Osteocyte (in vitro differentiated cells): ENCODE data around the gene RIN2. TPM values are rescaled to one million over a fixed set of nuclear protein-coding genes. Genes with fewer than 3 reads are reported as not detected.

ENCODE experiments used
- DNase-seq: peaks from one replicate; pipeline ENCODE4 v3.0.0; 2021; ENCODE audit warnings: mixed read lengths; ENCODE audit not compliant: unreplicated experiment; ENCODE audit errors: extremely low spot score
- H3K27ac Mint-ChIP-seq: one replicate; pipeline ENCODE4 v1.8.0; 2021; ENCODE audit warnings: mild to moderate bottlenecking, mixed read lengths; ENCODE audit not compliant: unreplicated experiment
- H3K27me3 Mint-ChIP-seq: one replicate; pipeline ENCODE4 v1.8.0; 2021; ENCODE audit warnings: mixed read lengths; ENCODE audit not compliant: unreplicated experiment
- H3K36me3 Mint-ChIP-seq: one replicate; pipeline ENCODE4 v1.8.0; 2021; ENCODE audit warnings: mixed read lengths; ENCODE audit not compliant: unreplicated experiment
- H3K4me1 Mint-ChIP-seq: one replicate; pipeline ENCODE4 v1.8.0; 2021; ENCODE audit warnings: mixed read lengths; ENCODE audit not compliant: unreplicated experiment
- H3K4me3 Mint-ChIP-seq: one replicate; pipeline ENCODE4 v1.8.0; 2021; ENCODE audit warnings: mild to moderate bottlenecking, moderate library complexity, mixed read lengths; ENCODE audit not compliant: unreplicated experiment
- H3K9me3 Mint-ChIP-seq: one replicate; pipeline ENCODE4 v1.8.0; 2021; ENCODE audit warnings: mixed read lengths; ENCODE audit not compliant: unreplicated experiment
- long read RNA-seq: library from polyadenylated mRNA; unstranded; transcript quantifications from one replicate; pipeline ENCODE4 v2.0.0, GENCODE V29; 2021
- total RNA-seq: library from RNA; stranded (reverse); gene quantifications from 2 replicates; pipeline ENCODE4 v1.2.1, GENCODE V29; 2021
- TF ChIP-seq, protein P1 (sequence below): fragments of 200-600 bp; sonication (generic); IDR thresholded peaks from 2 replicates; pipeline ENCODE4 v1.5.0; 2021; ENCODE audit warnings: antibody characterized with exemption, mild to moderate bottlenecking, moderate library complexity

Gene RIN2, protein sequence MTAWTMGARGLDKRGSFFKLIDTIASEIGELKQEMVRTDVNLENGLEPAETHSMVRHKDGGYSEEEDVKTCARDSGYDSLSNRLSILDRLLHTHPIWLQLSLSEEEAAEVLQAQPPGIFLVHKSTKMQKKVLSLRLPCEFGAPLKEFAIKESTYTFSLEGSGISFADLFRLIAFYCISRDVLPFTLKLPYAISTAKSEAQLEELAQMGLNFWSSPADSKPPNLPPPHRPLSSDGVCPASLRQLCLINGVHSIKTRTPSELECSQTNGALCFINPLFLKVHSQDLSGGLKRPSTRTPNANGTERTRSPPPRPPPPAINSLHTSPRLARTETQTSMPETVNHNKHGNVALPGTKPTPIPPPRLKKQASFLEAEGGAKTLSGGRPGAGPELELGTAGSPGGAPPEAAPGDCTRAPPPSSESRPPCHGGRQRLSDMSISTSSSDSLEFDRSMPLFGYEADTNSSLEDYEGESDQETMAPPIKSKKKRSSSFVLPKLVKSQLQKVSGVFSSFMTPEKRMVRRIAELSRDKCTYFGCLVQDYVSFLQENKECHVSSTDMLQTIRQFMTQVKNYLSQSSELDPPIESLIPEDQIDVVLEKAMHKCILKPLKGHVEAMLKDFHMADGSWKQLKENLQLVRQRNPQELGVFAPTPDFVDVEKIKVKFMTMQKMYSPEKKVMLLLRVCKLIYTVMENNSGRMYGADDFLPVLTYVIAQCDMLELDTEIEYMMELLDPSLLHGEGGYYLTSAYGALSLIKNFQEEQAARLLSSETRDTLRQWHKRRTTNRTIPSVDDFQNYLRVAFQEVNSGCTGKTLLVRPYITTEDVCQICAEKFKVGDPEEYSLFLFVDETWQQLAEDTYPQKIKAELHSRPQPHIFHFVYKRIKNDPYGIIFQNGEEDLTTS
- 47.0 and 55.5 TPM in 2 replicates for total RNA-seq
- long read RNA-seq, partial matches to known transcripts = 40 of 51 reads
- long read RNA-seq, other reads (novel, unspliced or antisense) = 11 of 51 reads

GRCh38 chr20:19758133-19758500, at the start of gene RIN2:
Gene RIN2, plus strand, starts transcription at chr20:19758258. Its CDS starts 131,344 bp downstream, at chr20:19889602.
- Mint-ChIP-seq H3K9me3 (no peaks in the 10 kb centered on the region), H3K36me3 (peaks cover 8% of the 10 kb centered on the region), H3K27ac (peak within 1 kb of the TSS; percentile 97), H3K4me3 (peak within 1 kb of the TSS; percentile 91), H3K27me3 (no peaks in the 10 kb centered on the region), H3K4me1 (peaks cover 48% of the 10 kb centered on the region)
- DNase-seq = peak; percentile 86
- TF ChIP-seq, protein P1, sequence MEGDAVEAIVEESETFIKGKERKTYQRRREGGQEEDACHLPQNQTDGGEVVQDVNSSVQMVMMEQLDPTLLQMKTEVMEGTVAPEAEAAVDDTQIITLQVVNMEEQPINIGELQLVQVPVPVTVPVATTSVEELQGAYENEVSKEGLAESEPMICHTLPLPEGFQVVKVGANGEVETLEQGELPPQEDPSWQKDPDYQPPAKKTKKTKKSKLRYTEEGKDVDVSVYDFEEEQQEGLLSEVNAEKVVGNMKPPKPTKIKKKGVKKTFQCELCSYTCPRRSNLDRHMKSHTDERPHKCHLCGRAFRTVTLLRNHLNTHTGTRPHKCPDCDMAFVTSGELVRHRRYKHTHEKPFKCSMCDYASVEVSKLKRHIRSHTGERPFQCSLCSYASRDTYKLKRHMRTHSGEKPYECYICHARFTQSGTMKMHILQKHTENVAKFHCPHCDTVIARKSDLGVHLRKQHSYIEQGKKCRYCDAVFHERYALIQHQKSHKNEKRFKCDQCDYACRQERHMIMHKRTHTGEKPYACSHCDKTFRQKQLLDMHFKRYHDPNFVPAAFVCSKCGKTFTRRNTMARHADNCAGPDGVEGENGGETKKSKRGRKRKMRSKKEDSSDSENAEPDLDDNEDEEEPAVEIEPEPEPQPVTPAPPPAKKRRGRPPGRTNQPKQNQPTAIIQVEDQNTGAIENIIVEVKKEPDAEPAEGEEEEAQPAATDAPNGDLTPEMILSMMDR = no peak

- Mint-ChIP-seq H3K9me3 (no peaks in the 10 kb centered on the region), H3K27ac (peak overlapping the region; percentile 21), H3K27me3 (no peaks in the 10 kb centered on the region), H3K36me3 (no peaks in the 10 kb centered on the region), H3K4me1 (peaks cover 52% of the 10 kb centered on the region), H3K4me3 (no peak overlapping the region)
- no peak for DNase-seq
- TF ChIP-seq, protein P1 = no peak
Observed at GRCh38 chr20:19709635-19710335, 48.3 kb upstream of the RIN2 start.

DNA sequence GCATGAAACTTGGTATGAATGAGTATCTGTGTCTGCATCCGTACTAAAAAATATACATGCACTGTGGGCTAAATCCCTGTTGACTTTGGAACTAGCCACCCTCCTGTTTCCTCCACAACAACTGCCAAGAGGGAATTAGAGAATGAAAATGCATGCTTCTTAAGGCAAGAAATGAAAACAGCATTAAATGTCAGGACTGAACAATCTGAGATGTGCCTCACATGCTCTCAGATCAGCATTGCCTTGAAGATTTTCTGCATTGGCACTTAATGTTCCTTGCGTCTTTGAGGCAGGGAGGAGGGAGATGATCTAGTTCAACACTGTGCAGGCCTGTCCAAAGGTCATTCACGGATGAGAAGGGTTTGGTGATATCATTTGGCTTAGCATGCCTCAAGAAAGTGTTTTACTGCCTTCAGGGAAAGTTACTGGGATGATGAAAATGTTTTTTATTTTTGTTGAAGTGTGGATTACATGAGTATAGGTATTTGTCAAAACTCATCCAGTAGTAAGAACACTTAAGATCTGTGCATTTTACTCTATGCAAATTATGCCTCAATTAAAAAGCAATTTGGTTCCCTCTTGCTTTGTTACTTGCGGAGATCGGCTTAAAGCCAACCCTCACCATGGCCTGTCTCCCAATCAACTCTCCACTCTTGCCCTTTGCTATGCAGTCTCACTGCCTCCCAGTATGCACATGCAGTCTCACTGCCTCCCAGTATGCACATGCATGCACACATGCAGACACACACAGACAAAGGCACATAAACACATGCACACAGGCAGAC, 47.5 kb upstream of the RIN2 start:
- Mint-ChIP-seq H3K27ac (peak overlapping the region; percentile 21), H3K27me3 (no peaks in the 10 kb centered on the region), H3K9me3 (no peaks in the 10 kb centered on the region), H3K4me3 (peak overlapping the region; percentile 9), H3K4me1 (peaks cover 53% of the 10 kb centered on the region), H3K36me3 (no peaks in the 10 kb centered on the region)
- TF ChIP-seq, protein P1 = no peak
- DNase-seq = no peak

DNA sequence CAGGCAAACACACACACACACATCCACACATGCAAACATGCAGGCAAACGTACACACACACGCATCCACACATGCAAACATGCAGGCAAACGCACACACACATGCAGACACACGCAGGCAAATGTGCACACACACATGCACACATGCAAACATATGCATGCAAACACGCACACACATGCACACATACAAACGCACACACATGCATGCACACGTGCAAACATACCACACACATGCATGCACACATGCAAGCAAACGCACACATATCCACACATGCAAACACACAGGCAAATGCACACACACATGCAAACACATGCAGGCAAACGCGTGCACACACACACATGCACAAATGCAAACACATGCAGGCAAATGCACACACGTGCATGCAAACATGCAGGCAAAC, 46.9 kb upstream of the RIN2 start:
- Mint-ChIP-seq H3K4me3 (no peak overlapping the region), H3K9me3 (no peaks in the 10 kb centered on the region), H3K27me3 (no peaks in the 10 kb centered on the region), H3K27ac (no peak overlapping the region), H3K4me1 (peaks cover 53% of the 10 kb centered on the region), H3K36me3 (no peaks in the 10 kb centered on the region)
- no peak for DNase-seq
- TF ChIP-seq, protein P1 = no peak
